NCI-H1105 (cell line): Measurements from ENCODE around the gene SBF2.
"Not testable (repeated sequence)": the region's sequence is repeated elsewhere in the genome, so short reads cannot be mapped to it uniquely, and the experiment has no call there.

Source experiments
- DNase-seq: peaks from one replicate; lab custom pipeline; 2025; lab: John Stamatoyannopoulos, UW

SBF2 gene

GRCh38 chr11:10267821-10268220 is 26.2 kb downstream of the SBF2 start:
- DNase-seq = no peak

- no peak for DNase-seq
Observed at GRCh38 chr11:10265936-10266335, 28.1 kb downstream of the SBF2 start.

GRCh38 chr11:10264716-10265115 is 29.3 kb downstream of the SBF2 start:
- not testable (repeated sequence) for DNase-seq

DNA sequence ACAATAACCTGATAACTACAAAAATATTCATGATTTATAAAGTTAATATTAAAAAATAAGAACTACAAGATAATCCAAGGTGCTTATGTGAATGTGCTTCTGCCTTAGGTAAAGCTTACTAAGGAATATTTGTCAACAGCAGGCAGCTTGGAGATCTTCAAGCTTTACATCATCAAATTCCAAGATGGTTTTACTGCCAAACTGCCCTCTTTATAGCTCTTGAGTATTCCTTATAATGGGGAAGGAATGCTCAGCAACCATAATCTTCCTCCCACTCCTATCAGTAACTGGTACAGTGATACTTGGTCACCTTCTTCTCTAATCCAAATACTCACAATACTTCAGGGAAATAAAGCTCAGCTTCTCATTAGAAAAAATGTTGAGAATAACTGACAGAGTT is 30.1 kb downstream of the SBF2 start:
- no peak for DNase-seq

- no peak for DNase-seq
Observed at GRCh38 chr11:10261821-10262220, 32.2 kb downstream of the SBF2 start.

DNA sequence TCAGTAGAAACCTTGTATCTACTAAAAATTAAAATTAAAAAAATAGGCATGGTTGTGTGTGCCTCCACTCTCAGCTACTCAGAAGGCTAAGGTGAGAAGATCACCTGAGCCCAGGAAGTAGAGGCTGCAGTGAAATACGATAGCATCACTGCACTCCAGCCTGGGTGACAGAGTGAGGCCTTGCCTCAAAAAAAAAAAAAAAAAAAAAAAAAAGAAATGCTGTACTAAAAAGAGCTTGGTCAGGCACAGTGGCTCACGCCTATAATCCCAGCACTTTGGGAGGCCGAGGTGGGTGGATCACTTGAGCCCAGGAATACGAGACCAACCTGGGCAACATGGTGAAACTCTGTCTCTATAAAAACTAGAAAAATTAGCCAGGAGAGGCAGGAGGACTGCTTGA is 36.5 kb downstream of the SBF2 start:
- DNase-seq = no peak

GRCh38 chr11:10255388-10256125 is 38.5 kb downstream of the SBF2 start:
- DNase-seq = no peak

- DNase-seq = not testable (repeated sequence)
Observed at GRCh38 chr11:10249448-10250131, 44.4 kb downstream of the SBF2 start.

GRCh38 chr11:10247011-10247410 is 47.0 kb downstream of the SBF2 start:
- DNase-seq = no peak

DNA sequence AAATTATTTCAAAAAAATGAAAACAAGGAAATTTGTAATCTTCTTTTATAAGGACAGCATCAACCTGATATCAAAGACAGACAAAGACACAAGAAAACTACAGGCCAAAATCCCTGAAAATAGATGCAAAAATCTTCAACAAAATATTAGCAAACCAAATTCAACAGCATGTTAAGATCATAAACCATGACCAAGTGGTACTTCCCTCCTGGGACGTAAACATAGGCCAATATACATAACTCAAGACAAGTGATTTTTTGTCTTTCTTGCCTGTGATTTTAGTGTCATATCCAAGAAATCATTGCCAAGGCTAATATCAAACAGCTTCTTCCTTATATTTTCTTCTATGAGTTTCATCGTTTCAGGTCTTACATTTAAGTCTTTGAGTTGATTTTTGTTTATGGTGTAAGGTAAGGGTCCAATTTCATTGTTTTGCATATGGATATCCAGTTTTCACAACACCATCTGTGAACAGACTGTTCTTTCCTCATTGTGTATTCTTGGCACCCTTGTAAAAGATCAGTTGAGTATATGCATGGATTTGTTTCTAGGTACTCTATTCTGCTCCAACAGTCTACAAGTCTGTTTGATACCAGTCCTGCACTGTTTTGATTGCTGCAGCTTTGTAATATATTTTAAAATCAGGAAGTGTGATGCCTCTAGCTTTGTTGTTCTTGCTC is 50.0 kb downstream of the SBF2 start:
- no peak for DNase-seq

GRCh38 chr11:10236840-10237239 is 57.2 kb downstream of the SBF2 start:
- no peak for DNase-seq

DNA sequence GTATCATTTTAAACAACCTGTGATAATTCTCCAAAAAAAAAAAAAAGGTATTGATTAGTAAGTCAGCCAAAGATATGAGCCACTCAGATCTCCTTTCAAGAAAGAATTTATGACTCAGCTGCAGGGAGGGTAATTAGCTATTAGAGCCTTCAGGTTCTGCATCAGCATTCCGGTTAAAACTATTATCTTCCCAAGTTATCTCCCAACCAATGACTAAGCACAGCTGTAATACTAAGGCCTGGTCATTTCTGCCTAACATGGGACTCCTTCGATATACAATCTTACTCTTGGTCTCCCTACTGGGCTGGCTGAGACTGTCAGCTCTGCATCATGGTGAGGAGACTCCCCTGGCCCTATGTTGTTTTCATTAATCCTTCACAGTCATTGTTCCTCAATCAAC is 60.4 kb downstream of the SBF2 start:
- DNase-seq = no peak

DNA sequence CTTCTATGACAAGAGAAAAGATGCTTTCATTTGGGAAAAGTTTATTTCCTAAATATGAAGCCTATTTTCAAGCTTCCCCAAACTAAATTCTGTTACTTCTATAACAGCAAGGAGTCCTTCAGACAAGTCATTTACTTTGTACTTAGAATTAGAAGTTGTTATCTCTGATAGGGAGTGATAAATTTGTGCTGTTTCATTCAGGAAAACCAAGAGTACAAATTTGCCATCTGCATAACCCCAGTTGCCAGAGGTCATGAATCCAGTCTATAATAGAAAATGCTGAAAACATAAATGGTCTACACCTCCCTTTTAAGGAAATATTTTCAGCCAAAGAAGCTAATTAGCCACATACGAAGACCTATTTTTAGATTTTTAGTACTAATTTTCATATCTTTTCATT is 61.3 kb downstream of the SBF2 start:
- no peak for DNase-seq

DNA sequence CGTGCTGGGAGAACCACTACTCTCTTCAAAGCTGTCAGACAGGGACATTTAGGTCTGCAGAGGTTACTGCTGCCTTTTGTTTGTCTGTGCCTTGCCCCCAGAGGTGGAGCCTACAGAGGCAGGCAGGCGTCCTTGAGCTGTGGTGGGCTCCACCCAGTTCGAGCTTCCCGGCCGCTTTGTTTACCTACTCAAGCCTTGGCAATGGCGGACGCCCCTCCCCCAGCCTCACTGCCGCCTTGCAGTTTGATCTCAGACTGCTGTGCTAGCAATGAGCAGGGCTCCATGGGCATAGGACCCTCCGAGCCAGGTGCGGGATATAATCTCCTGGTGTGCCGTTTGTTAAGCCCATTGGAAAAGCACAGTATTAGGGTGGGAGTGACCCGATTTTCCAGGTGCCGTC is 62.2 kb downstream of the SBF2 start:
- DNase-seq = not testable (repeated sequence)

DNA sequence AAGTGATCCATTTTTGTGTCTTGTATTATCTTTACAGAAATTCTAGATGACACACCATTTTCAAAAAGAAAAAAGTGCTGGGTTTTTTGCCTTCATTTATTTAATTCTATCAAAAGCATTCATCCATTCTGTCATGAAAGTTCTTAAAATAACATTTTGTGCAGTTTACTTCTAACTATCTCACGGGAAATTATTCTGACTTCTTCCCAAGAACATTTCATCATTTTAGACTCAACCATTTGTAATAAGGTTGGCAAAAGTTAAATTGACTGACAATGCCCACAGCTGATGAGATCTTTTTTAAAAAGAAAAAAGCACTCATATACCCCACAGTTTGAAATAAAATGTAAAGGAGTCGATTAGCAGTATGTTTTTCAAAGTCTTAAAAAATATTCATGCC is 68.5 kb downstream of the SBF2 start:
- no peak for DNase-seq

GRCh38 chr11:10222399-10222798 is 71.6 kb downstream of the SBF2 start:
- no peak for DNase-seq

- no peak for DNase-seq
Observed at GRCh38 chr11:10221342-10221741, 72.7 kb downstream of the SBF2 start.

GRCh38 chr11:10211470-10211869 is 82.5 kb downstream of the SBF2 start:
- DNase-seq = no peak

DNA sequence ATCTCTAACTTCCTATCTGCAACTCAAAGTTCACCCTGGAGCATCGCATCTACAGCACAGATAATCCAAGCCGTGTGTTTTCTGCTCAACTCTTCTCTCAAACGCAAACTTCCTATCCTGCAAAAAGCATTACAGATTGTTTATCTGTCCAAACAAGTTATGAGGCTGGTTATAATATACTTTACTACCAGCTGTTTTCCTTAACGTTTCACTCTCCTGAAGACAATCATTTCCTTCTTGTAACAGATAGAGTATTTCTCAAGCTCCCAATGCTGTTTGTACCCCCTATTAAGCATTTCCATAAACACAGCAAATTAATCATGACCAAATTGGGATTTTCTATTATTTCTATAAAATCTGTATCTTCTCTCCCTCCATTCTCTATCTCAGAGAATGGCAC is 84.7 kb downstream of the SBF2 start:
- DNase-seq = no peak

GRCh38 chr11:10208131-10208575 is 85.9 kb downstream of the SBF2 start:
- peak; percentile 29 for DNase-seq

DNA sequence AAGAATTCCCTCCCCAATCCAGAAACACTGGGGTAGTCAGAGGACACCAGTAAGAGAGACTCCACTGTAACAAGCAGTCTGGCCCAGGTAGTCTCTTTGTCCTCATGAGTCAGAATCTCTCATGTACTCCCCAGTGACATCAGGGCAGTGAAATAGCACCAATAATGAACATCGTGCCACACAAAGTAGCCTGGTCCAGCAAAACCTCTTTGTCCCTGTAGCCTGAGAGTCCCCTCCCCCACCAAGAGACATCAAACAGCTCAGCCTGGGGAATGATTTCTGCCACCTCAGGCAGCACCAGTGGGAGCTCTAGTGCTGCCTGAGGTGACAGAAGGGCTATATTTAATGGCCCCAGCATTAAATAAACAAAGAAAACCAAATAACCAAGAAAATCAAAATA is 88.1 kb downstream of the SBF2 start:
- no peak for DNase-seq

DNA sequence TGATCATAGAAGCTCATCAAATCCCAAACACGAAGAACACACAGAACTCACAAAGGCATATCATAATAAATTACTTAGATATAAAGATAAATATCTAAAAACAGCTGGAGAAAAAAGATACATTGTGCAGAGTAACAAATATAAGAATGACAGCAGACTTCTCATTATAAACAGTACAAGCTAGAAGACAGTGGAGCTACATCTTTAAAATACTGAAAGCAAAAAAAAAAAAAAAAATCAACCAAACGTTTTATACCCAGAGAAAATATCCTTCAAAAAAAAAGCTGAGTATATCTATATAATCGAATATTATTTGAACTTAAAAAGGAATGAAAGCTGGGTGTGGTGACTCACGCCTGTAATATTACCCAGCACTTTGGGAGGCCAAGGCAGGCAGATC is 90.0 kb downstream of the SBF2 start:
- no peak for DNase-seq

GRCh38 chr11:10201343-10201742 is 92.7 kb downstream of the SBF2 start:
- no peak for DNase-seq
